GM19328 (cell line): Measurements from ENCODE around the gene LYRM2.

ENCODE experiments used
- ATAC-seq: cut with Tn5 transposase; IDR thresholded peaks from one replicate; pipeline ENCODE4 v1.9.1; 2021; ENCODE audit warnings: mild to moderate bottlenecking, moderate library complexity; ENCODE audit not compliant: unreplicated experiment

The LYRM2 gene

GRCh38 chr6:89562093-89562973 is 76.2 kb downstream of the LYRM2 start:
- no peak for ATAC-seq

GRCh38 chr6:89559487-89559886 is 79.1 kb downstream of the LYRM2 start:
- no peak for ATAC-seq

- ATAC-seq = no peak
Observed at GRCh38 chr6:89555806-89556205, 82.7 kb downstream of the LYRM2 start.

GRCh38 chr6:89555031-89555430 is 83.5 kb downstream of the LYRM2 start:
- no peak for ATAC-seq

GRCh38 chr6:89554106-89554505 is 84.4 kb downstream of the LYRM2 start:
- ATAC-seq = no peak

DNA sequence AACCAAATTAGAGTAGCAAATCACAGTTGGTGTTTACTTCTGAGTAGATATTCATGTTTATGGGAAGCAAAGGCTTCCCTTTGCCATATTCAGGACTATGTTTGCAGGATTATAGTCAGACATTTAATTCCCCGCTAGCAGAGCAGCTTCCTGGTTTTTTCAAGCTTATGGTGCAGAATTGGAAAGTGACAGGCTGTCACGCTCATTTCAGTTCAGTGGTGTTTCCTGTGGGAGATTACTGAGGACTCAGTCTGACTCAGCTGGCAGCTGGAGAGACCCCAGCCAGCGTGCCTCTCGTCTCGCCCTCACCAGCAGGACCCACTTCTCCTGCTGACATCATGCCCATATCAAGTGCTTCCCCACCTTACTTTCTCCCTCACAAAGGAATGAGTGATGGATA is 85.1 kb downstream of the LYRM2 start:
- no peak for ATAC-seq

DNA sequence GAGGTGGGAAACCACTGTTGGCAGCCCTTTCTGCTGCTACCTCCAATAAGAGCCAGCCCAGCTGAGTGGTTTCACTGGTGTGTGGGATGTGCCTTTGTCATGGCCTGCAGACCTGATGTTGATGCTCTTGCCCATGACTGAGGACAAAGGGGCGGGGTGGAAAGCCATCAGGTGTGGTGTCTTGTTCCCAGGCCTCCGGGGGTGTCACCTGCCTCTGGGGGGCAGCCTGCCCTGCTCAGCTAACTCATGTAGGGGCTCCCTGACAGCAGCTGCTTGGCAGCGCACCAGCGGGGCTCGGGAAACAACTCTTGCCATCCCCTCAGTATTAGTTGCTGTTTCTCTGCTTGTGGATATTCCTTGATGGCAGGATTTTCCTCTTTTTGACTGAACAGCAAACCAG is 91.3 kb downstream of the LYRM2 start:
- ATAC-seq = no peak

DNA sequence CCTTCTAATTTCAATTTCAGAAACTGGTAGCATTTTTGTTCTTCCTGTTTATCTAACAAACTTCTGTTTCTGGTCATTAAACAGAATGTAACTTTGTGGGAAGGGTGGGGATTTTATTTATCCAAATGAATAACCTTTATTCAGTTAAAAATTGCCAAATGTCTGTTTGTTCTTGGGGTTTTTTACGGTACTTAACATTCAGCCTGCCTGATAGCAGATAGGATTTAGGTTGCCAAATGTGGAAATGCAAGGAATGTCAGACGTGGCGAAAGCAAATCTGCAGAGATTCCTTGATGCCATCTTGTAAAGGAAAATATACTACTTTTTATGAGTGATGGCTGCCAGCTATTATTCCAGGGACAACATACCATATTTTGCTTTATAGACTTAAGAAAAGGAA is 95.7 kb downstream of the LYRM2 start:
- ATAC-seq = no peak

DNA sequence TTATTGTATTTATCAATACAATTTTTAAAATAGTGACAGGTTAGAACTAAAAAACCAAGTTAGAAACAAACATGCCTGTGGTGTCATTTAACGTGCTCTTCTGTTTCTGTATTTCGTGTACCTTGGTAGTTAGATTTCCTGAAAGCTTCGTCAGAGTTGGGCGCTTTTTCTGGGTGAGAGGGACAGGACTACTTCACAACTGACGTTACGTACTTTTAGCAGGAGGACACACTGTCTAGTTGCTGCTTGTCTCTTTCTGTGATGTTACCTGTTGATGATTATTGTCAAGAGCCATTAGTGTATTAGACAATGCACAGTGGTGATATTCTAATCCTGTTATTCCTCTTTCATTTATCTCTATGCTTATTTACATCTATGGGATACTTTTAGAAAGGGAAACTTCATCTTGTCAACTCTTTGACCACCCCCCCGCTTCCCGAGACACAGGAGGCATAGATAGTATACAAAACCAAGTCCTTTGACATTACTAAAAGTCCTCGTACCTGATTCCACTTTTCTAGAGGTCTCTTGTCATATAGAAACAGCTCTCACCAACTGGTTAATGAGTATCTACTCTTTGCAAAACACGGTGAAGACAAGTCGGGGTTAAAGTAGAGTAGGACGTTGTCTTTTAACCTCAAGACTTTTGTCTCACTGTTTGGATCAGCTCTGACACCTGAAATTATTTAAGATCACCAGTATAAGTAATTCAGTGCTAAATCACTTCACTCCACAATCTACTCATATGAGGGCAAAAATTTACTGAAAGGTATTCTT is 96.3 kb downstream of the LYRM2 start:
- ATAC-seq = no peak

DNA sequence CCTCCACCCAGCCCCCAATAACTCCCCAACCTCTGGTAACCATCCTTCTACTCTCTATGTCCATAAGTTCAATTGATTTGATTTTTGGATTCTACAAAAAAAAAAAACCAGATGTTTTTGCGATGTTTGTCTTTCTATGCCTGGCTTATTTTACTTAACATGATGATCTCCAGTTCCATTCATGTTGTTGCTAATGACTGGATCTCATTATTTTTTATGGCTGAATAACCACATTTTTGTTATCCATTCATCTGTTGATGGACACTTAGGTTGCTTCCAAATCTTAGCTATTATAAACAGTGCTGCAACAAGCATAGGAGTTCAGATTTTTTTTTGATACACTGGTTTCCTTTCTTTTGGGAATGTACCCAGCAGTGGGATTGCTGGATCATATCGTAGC is 98.8 kb downstream of the LYRM2 start:
- ATAC-seq = no peak

DNA sequence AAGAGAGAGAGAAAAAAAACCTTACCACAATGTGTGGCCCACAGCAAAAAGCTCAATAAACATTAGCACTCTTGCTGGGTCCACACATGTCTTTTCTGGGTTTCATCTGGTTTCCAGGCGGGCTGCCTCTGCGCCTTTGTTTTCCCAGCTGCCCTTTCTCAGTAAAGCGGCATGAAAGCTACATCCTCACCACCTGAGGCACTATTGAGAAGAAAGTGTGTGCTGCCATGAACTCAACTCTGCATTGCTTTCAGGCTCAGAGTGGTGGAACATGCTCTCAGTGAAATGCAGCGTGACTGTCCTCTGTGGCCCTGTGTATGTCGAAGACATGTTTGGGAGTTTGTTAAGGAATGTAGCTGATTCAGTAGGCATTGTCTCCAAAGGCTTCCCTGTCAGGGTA is 102.3 kb downstream of the LYRM2 start:
- ATAC-seq = no peak

GRCh38 chr6:89530982-89531381 is 107.6 kb downstream of the LYRM2 start:
- ATAC-seq = no peak

DNA sequence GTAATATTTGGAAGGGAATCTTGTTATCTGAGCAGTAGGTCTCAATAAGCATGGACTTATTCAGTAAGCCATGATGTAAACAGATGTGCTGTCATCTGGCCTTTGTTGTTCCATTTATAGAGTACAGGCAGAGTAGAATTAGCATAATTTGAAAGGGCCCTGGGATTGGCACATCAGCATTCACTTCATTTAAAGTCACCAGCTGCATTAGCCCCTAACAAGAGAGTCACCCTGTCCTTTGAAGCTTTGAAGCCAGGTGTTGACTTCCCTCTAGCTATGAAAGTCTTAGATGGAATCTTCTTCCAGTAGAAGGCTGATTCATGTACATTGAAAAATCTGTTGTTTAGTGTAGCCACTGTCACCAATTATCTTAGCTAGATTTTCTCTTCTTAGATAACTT is 109.7 kb downstream of the LYRM2 start:
- ATAC-seq = no peak

GRCh38 chr6:89527634-89528033 is 110.9 kb downstream of the LYRM2 start:
- no peak for ATAC-seq

DNA sequence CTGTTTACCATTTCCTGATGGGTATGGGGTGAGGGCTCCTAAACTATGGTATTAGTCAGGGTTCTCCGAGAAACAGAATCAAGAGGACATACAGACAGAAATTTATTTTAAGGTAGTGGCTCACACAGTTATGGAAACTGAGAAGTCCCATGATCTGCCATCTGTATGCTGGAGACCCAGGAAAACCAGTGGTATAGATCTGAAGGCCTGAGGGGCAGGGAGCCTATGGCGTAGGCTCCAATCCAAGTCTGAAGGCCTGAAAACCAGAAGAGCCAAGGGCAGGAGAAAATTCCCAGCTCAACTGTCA is 112.0 kb downstream of the LYRM2 start:
- ATAC-seq = no peak

DNA sequence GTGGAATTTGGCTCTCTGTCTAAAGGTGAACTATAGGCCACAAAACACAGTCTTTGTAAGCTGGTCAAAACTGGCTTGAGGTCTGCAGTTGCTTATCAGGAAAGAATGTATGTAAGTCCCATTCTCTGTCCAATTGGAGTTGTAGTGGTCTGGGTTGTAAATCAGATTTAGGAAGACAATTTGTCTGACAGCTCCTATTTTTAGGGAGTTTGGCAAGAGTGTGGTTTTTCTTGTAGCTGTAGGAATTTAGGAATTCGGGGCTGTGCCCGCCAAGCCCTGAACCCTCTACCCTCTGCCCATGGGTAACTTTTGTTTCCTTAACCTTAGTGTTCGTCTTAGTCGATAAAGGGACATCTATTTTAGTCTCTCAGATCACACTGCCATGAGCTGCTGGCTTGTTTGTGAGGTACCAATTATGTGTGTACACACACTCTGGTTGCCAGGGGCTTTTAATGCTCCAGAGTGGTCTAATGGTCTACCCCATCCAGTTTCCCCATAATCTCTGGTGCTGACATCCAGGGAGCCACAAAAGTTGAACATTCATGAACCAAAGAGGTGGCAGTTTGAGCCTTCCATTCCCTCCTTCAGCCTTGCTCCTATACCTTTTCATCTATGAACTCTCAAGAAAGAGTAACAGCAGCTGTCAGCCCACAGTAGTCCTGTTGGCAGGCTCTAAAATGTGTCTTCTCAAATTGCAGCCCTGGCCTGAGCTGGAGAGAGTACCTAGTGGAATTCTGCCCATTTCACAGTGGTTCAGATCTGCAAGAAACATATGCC is 112.6 kb downstream of the LYRM2 start:
- no peak for ATAC-seq

- no peak for ATAC-seq
Observed at GRCh38 chr6:89522778-89523177, 115.8 kb downstream of the LYRM2 start.

- no peak for ATAC-seq
Observed at GRCh38 chr6:89520736-89521135, 117.8 kb downstream of the LYRM2 start.

DNA sequence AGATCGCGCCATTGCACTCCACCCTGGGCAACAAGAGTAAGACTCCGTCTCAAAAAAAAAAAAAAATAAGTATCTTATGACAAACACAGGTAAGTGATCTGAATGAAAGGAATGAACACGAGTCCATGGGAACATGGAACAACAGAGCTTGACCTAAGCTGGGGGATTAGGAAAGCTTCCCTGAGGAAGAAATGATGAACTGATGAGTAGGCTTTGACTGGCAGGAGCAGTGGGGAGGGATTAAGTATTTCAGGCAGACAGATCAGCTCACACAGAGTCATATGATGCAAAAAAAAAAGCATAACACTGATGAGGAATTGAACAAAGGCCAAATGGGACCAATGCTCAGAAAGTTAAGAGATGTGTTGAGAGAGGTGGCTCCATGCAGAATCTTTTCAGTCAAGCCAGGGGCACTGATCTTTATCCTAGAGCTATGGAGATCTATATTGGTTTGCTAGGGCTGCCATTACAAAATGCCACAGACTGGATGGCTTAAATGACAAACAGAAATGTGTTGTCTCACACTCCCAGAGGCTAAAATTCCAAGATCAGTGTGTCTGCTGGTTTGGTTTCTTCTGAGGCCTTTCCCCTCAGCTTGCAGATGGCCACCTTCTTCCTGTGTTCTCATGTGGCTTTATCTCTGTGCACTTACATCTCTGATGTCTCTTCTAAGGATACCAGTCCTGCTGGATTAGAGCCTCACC is 120.0 kb downstream of the LYRM2 start:
- ATAC-seq = no peak
